Neural progenitor cell (in vitro differentiated cells): ENCODE data around the gene PTPRN2.

Experiments
- EZH2 ChIP-seq: fragments of 200-600 bp; sonication (generic); IDR thresholded peaks from 2 replicates; pipeline ENCODE4 v1.6.1; 2017; ENCODE audit warnings: antibody characterized with exemption, mild to moderate bottlenecking, moderate library complexity
- TF ChIP-seq, protein P1 (sequence below): fragments of 200-600 bp; sonication (generic); IDR thresholded peaks from 2 replicates; pipeline ENCODE4 v1.5.1; 2017; ENCODE audit warnings: antibody characterized with exemption, mild to moderate bottlenecking

DNA sequence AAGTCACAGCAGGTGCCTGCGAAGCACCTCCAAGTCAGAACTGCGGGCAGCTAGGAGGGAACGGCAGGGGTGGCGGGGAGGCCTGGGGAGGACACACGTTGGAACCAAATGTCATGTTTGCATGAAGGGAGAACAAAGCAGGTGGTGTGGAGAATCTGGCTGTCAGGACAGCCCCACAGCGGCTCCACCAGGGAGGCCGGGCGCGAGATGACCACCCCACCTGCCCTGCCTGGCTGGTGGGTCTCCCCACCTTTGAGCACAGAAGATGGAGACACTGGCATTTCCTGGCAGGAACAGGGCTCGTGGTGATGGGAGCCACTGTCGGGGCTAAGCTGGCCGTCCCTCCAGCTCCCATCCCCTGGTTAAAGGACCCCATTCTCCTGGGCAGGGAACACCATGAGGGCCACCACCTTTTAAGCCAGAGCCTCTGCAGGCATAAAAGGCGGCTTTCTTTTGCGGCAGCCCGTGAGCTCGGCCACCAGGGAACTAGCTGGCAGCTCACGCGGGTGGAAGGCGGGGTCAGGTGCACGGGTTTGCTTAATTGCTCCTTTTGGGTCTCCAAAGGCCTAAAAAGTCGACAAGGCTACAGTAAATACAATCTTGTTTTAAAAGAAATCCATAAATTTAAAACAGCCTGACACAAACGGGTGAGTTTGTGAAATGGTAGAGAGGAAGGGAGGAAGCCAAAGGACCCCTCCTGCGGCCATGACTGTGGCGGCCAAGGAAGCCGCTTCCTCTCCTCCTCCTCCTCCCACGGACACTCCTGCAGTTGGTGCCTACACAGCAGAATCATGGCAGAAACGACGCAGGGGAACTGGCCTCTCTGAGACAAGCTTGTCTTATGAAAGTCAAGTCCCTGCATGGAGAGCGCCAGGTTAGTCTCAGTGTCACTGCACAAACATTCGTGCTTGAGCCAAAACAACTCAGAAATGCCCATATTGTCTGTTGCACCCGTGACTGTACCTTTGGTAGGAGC lies 1037.0 kb downstream of the PTPRN2 start:
- TF ChIP-seq, protein P1, sequence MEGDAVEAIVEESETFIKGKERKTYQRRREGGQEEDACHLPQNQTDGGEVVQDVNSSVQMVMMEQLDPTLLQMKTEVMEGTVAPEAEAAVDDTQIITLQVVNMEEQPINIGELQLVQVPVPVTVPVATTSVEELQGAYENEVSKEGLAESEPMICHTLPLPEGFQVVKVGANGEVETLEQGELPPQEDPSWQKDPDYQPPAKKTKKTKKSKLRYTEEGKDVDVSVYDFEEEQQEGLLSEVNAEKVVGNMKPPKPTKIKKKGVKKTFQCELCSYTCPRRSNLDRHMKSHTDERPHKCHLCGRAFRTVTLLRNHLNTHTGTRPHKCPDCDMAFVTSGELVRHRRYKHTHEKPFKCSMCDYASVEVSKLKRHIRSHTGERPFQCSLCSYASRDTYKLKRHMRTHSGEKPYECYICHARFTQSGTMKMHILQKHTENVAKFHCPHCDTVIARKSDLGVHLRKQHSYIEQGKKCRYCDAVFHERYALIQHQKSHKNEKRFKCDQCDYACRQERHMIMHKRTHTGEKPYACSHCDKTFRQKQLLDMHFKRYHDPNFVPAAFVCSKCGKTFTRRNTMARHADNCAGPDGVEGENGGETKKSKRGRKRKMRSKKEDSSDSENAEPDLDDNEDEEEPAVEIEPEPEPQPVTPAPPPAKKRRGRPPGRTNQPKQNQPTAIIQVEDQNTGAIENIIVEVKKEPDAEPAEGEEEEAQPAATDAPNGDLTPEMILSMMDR: no peak
- TF ChIP-seq EZH2: no peak
